OCI-LY7 (cell line): ENCODE measurements around the gene NDUFS8. TPM values are rescaled to one million over a fixed set of nuclear protein-coding genes. Genes with fewer than 3 reads are reported as not detected.

Source experiments
- BruUV-seq: library from RNA; stranded (reverse); fragments of 400-500 nt; replicated peaks from 2 replicates; lab custom pipeline; 2021; lab: Mats Ljungman, UMichigan
- CTCF ChIA-PET: fragments of 300-600 bp; sonication (Branson Sonifier 250); formaldehyde crosslinking; loops from one replicate; lab custom pipeline; 2022; ENCODE audit warnings: antibody characterized with exemption; ENCODE audit not compliant: unreplicated experiment; lab: Charles Lee
- POLR2A ChIA-PET: fragments of 300-600 bp; sonication (Branson Sonifier 250); formaldehyde crosslinking; loops from one replicate; lab custom pipeline; 2022; ENCODE audit warnings: antibody characterized with exemption; lab: Charles Lee
- DNase-seq: peaks from one replicate; pipeline ENCODE4 v3.0.0-alpha.2; 2015; ENCODE audit warnings: low spot score
- H2AFZ ChIP-seq: fragments of 200-600 bp; sonication (generic), shearing (Covaris generic); 2 replicates; pipeline ENCODE4 v1.6.1; 2014; ENCODE audit warnings: mild to moderate bottlenecking, antibody characterized with exemption, low read length, moderate library complexity
- H3K27ac ChIP-seq: fragments of 200-600 bp; sonication (generic); 2 replicates; pipeline ENCODE4 v1.5.1; 2014; ENCODE audit warnings: mixed run types, low read depth, mild to moderate bottlenecking, moderate library complexity, low read length, inconsistent platforms; ENCODE audit not compliant: poor library complexity, severe bottlenecking
- H3K36me3 ChIP-seq: fragments of 200-600 bp; sonication (generic); 2 replicates; pipeline ENCODE4 v1.6.1; 2014; ENCODE audit warnings: mild to moderate bottlenecking, antibody characterized with exemption, low read length, moderate library complexity, mixed read lengths; ENCODE audit not compliant: insufficient read depth
- H3K4me1 ChIP-seq: fragments of 200-600 bp; sonication (generic); 2 replicates; pipeline ENCODE4 v1.5.1; 2014; ENCODE audit warnings: mild to moderate bottlenecking, low read length; ENCODE audit not compliant: insufficient read depth, poor library complexity, severe bottlenecking
- H3K4me2 ChIP-seq: fragments of 200-600 bp; sonication (generic); 2 replicates; pipeline ENCODE4 v1.6.1; 2014; ENCODE audit warnings: mild to moderate bottlenecking, low read length
- H3K4me3 ChIP-seq: fragments of 200-600 bp; sonication (generic); 2 replicates; pipeline ENCODE4 v1.5.1; 2014; ENCODE audit warnings: mild to moderate bottlenecking, low read depth, low read length; ENCODE audit not compliant: poor library complexity, severe bottlenecking
- H3K79me2 ChIP-seq: fragments of 200-600 bp; sonication (generic); 2 replicates; pipeline ENCODE4 v1.6.1; 2016; ENCODE audit warnings: low read depth, mild to moderate bottlenecking, low read length, moderate library complexity, mixed read lengths; ENCODE audit not compliant: insufficient read depth
- H3K9me2 ChIP-seq: fragments of 200-600 bp; sonication (generic); 2 replicates; pipeline ENCODE4 v1.6.1; 2016; ENCODE audit warnings: mild to moderate bottlenecking, low read length, mixed read lengths; ENCODE audit not compliant: insufficient read depth
- H3K9me3 ChIP-seq: fragments of 200-600 bp; sonication (generic); 2 replicates; pipeline ENCODE4 v1.6.1; 2014; ENCODE audit warnings: mild to moderate bottlenecking, mixed run types, low read length, mixed read lengths
- H4K20me1 ChIP-seq: fragments of 200-600 bp; sonication (generic); 2 replicates; pipeline ENCODE4 v1.6.1; 2014; ENCODE audit warnings: mild to moderate bottlenecking, antibody characterized with exemption, low read length, moderate library complexity, mixed read lengths; ENCODE audit not compliant: insufficient read depth
- CTCF ChIP-seq: fragments of 200-600 bp; sonication (generic); conservative IDR thresholded peaks from 2 replicates; pipeline ENCODE4 v1.5.1; 2014; ENCODE audit warnings: mild to moderate bottlenecking, antibody characterized with exemption, low read length, moderate library complexity, mixed read lengths
- EZH2phosphoT487 ChIP-seq: fragments of 200-600 bp; sonication (generic); IDR thresholded peaks from 2 replicates; pipeline ENCODE4 v1.6.1; 2018; ENCODE audit warnings: low read depth, borderline replicate concordance, mild to moderate bottlenecking, mixed run types, antibody characterized with exemption, low read length, moderate library complexity, mixed read lengths
- intact Hi-C: fragments of 100-400 bp; cut with micrococcal nuclease; formaldehyde crosslinking; loops from one replicate; pipeline ENCODE4 v1.10.0; 2022; ENCODE audit not compliant: unreplicated experiment
- total RNA-seq, 2 experiments: library from RNA; depleted of rRNA in 1 of 2; stranded (reverse); fragments of >200 nt in 1 of 2; shearing (Covaris generic) in 1 of 2; gene quantifications; 2 replicates each; pipeline ENCODE4 v1.2.3, GENCODE V29; 2014 to 2022

The NDUFS8 gene
- total RNA-seq, 2 experiments from 2014 or later = 126 to 173 TPM

- H3K4me3 ChIP-seq = no peak overlapping the region
- H3K9me3 ChIP-seq = no peaks in the 10 kb centered on the region
- no peaks in the 10 kb centered on the region for H4K20me1 ChIP-seq
- peaks cover 29% of the 10 kb centered on the region for H3K4me1 ChIP-seq
- H3K36me3 ChIP-seq = peaks cover 51% of the 10 kb centered on the region
- H2AFZ ChIP-seq = no peak overlapping the region
- no peak for TF ChIP-seq CTCF
- no peak for TF ChIP-seq EZH2phosphoT487
- intact Hi-C loops = loop anchor here (2.0 kb wide), 1 partner anchor 39 kb away; no protein-coding TSS in a partner anchor
- DNase-seq = no peak
- peaks cover 21% of the 10 kb centered on the region; the same call in 1 of the 2 replicates for H3K79me2 ChIP-seq
- ChIA-PET CTCF (interaction anchor here (0.8 kb wide), 1 partner anchor 56 kb away, joined by 4 read pairs; no protein-coding TSS in a partner anchor), POLR2A (interaction anchor here (1.1 kb wide), 1 partner anchor 10 kb away, joined by 3 read pairs; no protein-coding TSS in a partner anchor)
- H3K27ac ChIP-seq = peak overlapping the region; percentile 79
- no TSS peak for BruUV-seq
- H3K9me2 ChIP-seq = no peaks in the 10 kb centered on the region
- peak overlapping the region; percentile 97 for H3K4me2 ChIP-seq
These were observed 11.2 kb downstream of the NDUFS8 start for GRCh38 chr11:68041617-68042218.

GRCh38 chr11:68042219-68043028, 11.9 kb downstream of the NDUFS8 start:
- no TSS peak for BruUV-seq
- H3K36me3 ChIP-seq = peaks cover 54% of the 10 kb centered on the region
- no peaks in the 10 kb centered on the region for H4K20me1 ChIP-seq
- H3K9me3 ChIP-seq = no peaks in the 10 kb centered on the region
- no peak overlapping the region for H2AFZ ChIP-seq
- peaks cover 21% of the 10 kb centered on the region; the same call in 1 of the 2 replicates for H3K79me2 ChIP-seq
- no peaks in the 10 kb centered on the region for H3K9me2 ChIP-seq
- no peak overlapping the region for H3K4me2 ChIP-seq
- no peak overlapping the region for H3K27ac ChIP-seq
- POLR2A ChIA-PET = interaction anchor here (0.6 kb wide), 1 partner anchor 416 kb away, joined by 3 read pairs; no protein-coding TSS in a partner anchor
- H3K4me3 ChIP-seq = no peak overlapping the region
- TF ChIP-seq EZH2phosphoT487 (no peak), CTCF (no peak)
- no peak for DNase-seq
- CTCF ChIA-PET = interaction anchor here (0.8 kb wide), 1 partner anchor 55 kb away, joined by 4 read pairs; no protein-coding TSS in a partner anchor
- intact Hi-C loops = no loop called here
- peaks cover 23% of the 10 kb centered on the region for H3K4me1 ChIP-seq
